ENCODE data around the gene MACROD2.

MACROD2 gene

GRCh38 chr20:14609328-14610221 lies 614.3 kb downstream of the MACROD2 start:
- DNase-seq = no peak

GRCh38 chr20:14611479-14611878 lies 616.2 kb downstream of the MACROD2 start:
- no peak for DNase-seq

GRCh38 chr20:14612391-14612790 lies 617.1 kb downstream of the MACROD2 start:
- no peak for DNase-seq

GRCh38 chr20:14616003-14616402 lies 620.7 kb downstream of the MACROD2 start:
- no peak for DNase-seq

GRCh38 chr20:14617123-14617522 lies 621.8 kb downstream of the MACROD2 start:
- DNase-seq = no peak

- no peak for DNase-seq
These were observed 624.1 kb downstream of the MACROD2 start for GRCh38 chr20:14619411-14619810.

- no peak for DNase-seq
These were observed 627.5 kb downstream of the MACROD2 start for GRCh38 chr20:14622796-14623195.

GRCh38 chr20:14631011-14631410 lies 635.7 kb downstream of the MACROD2 start:
- no peak for DNase-seq

- DNase-seq = no peak
These were observed 637.6 kb downstream of the MACROD2 start for GRCh38 chr20:14632906-14633305.

- DNase-seq = no peak
These were observed 638.2 kb downstream of the MACROD2 start for GRCh38 chr20:14633507-14633906.

- DNase-seq = no peak
These were observed 639.3 kb downstream of the MACROD2 start for GRCh38 chr20:14634665-14635064.

- DNase-seq = no peak
These were observed 642.1 kb downstream of the MACROD2 start for GRCh38 chr20:14637441-14637840.

GRCh38 chr20:14643146-14643545 lies 647.8 kb downstream of the MACROD2 start:
- DNase-seq = no peak

GRCh38 chr20:14643556-14643955 lies 648.2 kb downstream of the MACROD2 start:
- no peak for DNase-seq

- DNase-seq = no peak
These were observed 649.2 kb downstream of the MACROD2 start for GRCh38 chr20:14644306-14645097.

- no peak for DNase-seq
These were observed 651.7 kb downstream of the MACROD2 start for GRCh38 chr20:14647016-14647415.

GRCh38 chr20:14649662-14650061 lies 654.3 kb downstream of the MACROD2 start:
- DNase-seq = no peak

- no peak for DNase-seq
These were observed 662.1 kb downstream of the MACROD2 start for GRCh38 chr20:14657266-14658005.

GRCh38 chr20:14664101-14664500 lies 668.8 kb downstream of the MACROD2 start:
- no peak for DNase-seq

GRCh38 chr20:14666696-14667095 lies 671.4 kb downstream of the MACROD2 start:
- DNase-seq = no peak

- no peak for DNase-seq
These were observed 671.9 kb downstream of the MACROD2 start for GRCh38 chr20:14667226-14667625.

- DNase-seq = no peak
These were observed 676.8 kb downstream of the MACROD2 start for GRCh38 chr20:14672066-14672465.

- no peak for DNase-seq
These were observed 677.8 kb downstream of the MACROD2 start for GRCh38 chr20:14673164-14673563.
